ENCODE data around the gene GRSF1. TPM values are rescaled to one million over a fixed set of nuclear protein-coding genes. Genes with fewer than 3 reads are reported as not detected.

Gene GRSF1
- total RNA-seq, 4 donors from 2014 or later = 33.3 to 45.9 (median 40.6) TPM

- Histone ChIP-seq H3K4me3 (no peak overlapping the region), H3K27me3 (no peaks in the 10 kb centered on the region), H3K9me3 (no peaks in the 10 kb centered on the region), H3K36me3 (no peaks in the 10 kb centered on the region), H3K4me1 (no peaks in the 10 kb centered on the region), H3K27ac (no peak overlapping the region)
- 69 to 75% methylated on average over 4 of the region's 4 CpGs for WGBS, 2 donors
- DNase-seq (ENCODE audit: low spot score in 2 of 2) = no peak
- no peak for TF ChIP-seq POLR2A (IDR thresholded peaks at IDR 0.05)
- TF ChIP-seq CTCF (IDR thresholded peaks at IDR 0.05) = no peak
- no peak for TF ChIP-seq EP300 (IDR thresholded peaks at IDR 0.05)
Measured at GRCh38 chr4:70858454-70858853, 18.8 kb upstream of the GRSF1 start.

- no peak for TF ChIP-seq CTCF (IDR thresholded peaks at IDR 0.05)
- TF ChIP-seq EP300 (IDR thresholded peaks at IDR 0.05) = no peak
- TF ChIP-seq POLR2A (IDR thresholded peaks at IDR 0.05) = no peak
- Histone ChIP-seq H3K27ac (no peak overlapping the region), H3K27me3 (no peaks in the 10 kb centered on the region), H3K9me3 (no peaks in the 10 kb centered on the region), H3K36me3 (no peaks in the 10 kb centered on the region), H3K4me1 (no peaks in the 10 kb centered on the region), H3K4me3 (no peak overlapping the region)
- DNase-seq (ENCODE audit: low spot score in 2 of 2) = no peak
- WGBS, 2 donors = 94 to 100% methylated on average over 2 of the region's 2 CpGs
Measured at GRCh38 chr4:70855464-70855863, 15.8 kb upstream of the GRSF1 start.

GRCh38 chr4:70849291-70849690 lies 9.6 kb upstream of the GRSF1 start:
- no peak for TF ChIP-seq EP300 (IDR thresholded peaks at IDR 0.05)
- TF ChIP-seq CTCF (IDR thresholded peaks at IDR 0.05) = no peak
- no peak for TF ChIP-seq POLR2A (IDR thresholded peaks at IDR 0.05)
- WGBS, 2 donors = 75 to 78% methylated on average over 5 of the region's 5 CpGs

GRCh38 chr4:70844180-70844579 lies 4.5 kb upstream of the GRSF1 start:
- TF ChIP-seq EP300 (IDR thresholded peaks at IDR 0.05) (no peak), CTCF (IDR thresholded peaks at IDR 0.05) (no peak), POLR2A (IDR thresholded peaks at IDR 0.05) (no peak)
- 88 to 89% methylated on average over 9 of the region's 9 CpGs for WGBS, 2 donors
- Histone ChIP-seq H3K4me3 (no peak overlapping the region), H3K27ac (no peak overlapping the region), H3K9me3 (no peaks in the 10 kb centered on the region), H3K4me1 (no peaks in the 10 kb centered on the region), H3K27me3 (no peaks in the 10 kb centered on the region), H3K36me3 (no peaks in the 10 kb centered on the region)
- DNase-seq (ENCODE audit: low spot score in 2 of 2) = no peak

More at GRCh38 chr4:70849291-70849690, 9.6 kb upstream of the GRSF1 start:
- Histone ChIP-seq H3K4me1 (no peaks in the 10 kb centered on the region), H3K4me3 (no peak overlapping the region), H3K9me3 (no peaks in the 10 kb centered on the region), H3K36me3 (no peaks in the 10 kb centered on the region), H3K27me3 (no peaks in the 10 kb centered on the region), H3K27ac (no peak overlapping the region)
- no peak for DNase-seq (ENCODE audit: low spot score in 2 of 2)

GRCh38 chr4:70842761-70843435 lies 3.2 kb upstream of the GRSF1 start:
- 90 to 96% methylated on average over 6 of the region's 6 CpGs for WGBS, 2 donors
- peaks cover 0 to 7% (median 3%) of the 10 kb centered on the region in 4 donors for H3K4me1 ChIP-seq
- no peak for DNase-seq (ENCODE audit: low spot score in 2 of 2)

More at GRCh38 chr4:70842761-70843435, 3.2 kb upstream of the GRSF1 start:
- no peak for TF ChIP-seq CTCF (IDR thresholded peaks at IDR 0.05)
- TF ChIP-seq EP300 (IDR thresholded peaks at IDR 0.05) = no peak
- TF ChIP-seq POLR2A (IDR thresholded peaks at IDR 0.05) = no peak
- H3K27ac ChIP-seq = no peak overlapping the region
- no peaks in the 10 kb centered on the region for H3K36me3 ChIP-seq
- H3K9me3 ChIP-seq = no peaks in the 10 kb centered on the region
- no peaks in the 10 kb centered on the region for H3K27me3 ChIP-seq
- no peak overlapping the region for H3K4me3 ChIP-seq
